Endothelial cell of umbilical vein (primary cell): ENCODE data around the gene PSMB2. TPM values are rescaled to one million over a fixed set of nuclear protein-coding genes. Genes with fewer than 3 reads are reported as not detected.

Experiments used
- BruUV-seq: library from RNA; stranded (reverse); fragments of 400-500 nt; replicated peaks from 2 replicates; lab custom pipeline; 2021; lab: Mats Ljungman, UMichigan
- CTCF ChIA-PET: fragments of 300-600, 350-600 bp; sonication (Branson Sonifier 250); formaldehyde crosslinking; loops from one replicate; lab custom pipeline; 2021; ENCODE audit warnings: antibody characterized with exemption, inconsistent platforms; lab: Charles Lee
- POLR2A ChIA-PET: fragments of 300-600, 350-600 bp; sonication (Branson Sonifier 250); formaldehyde crosslinking; loops from one replicate; lab custom pipeline; 2021; ENCODE audit warnings: antibody characterized with exemption, inconsistent platforms; lab: Charles Lee
- DNase-seq: peaks from one replicate; pipeline ENCODE4 v3.0.0-alpha.2; 2011; ENCODE audit warnings: low read depth, low spot score
- FAIRE-seq: peaks from 2 replicates; lab custom pipeline; 2011; peaks lifted over from hg19 to GRCh38; lab: Jason Lieb, UNC
- H2AFZ ChIP-seq: 2 replicates; pipeline ENCODE4 v1.6.0; 2012; ENCODE audit warnings: low read depth, low read length, control low read depth, inconsistent platforms
- H3K27ac ChIP-seq: 2 replicates; pipeline ENCODE4 v1.5.1; 2011; ENCODE audit warnings: low read depth, mild to moderate bottlenecking, control low read depth, low read length, moderate library complexity; ENCODE audit not compliant: insufficient read depth
- H3K27me3 ChIP-seq, 2 experiments: 2 replicates each; pipeline versions ENCODE4 v1.6.0 to v1.6.1; 2011; ENCODE audit warnings: low read length in 2 of 2, mixed read lengths in 1 of 2; ENCODE audit not compliant: control insufficient read depth in 2 of 2, insufficient read depth in 2 of 2
- H3K36me3 ChIP-seq, 2 experiments: 2 replicates in 1 of 2; 3 replicates in 1 of 2; pipeline ENCODE4 v1.5.1; 2011; ENCODE audit warnings: low read length in 2 of 2, mild to moderate bottlenecking in 1 of 2, moderate library complexity in 1 of 2; ENCODE audit not compliant: control insufficient read depth in 2 of 2, insufficient read depth in 2 of 2; ENCODE audit errors: extremely low read depth in 1 of 2
- H3K4me1 ChIP-seq: 3 replicates; pipeline ENCODE4 v1.5.1; 2011; ENCODE audit warnings: mild to moderate bottlenecking, low read length; ENCODE audit not compliant: control insufficient read depth, insufficient read depth; ENCODE audit errors: extremely low read depth
- H3K4me2 ChIP-seq: 2 replicates; pipeline ENCODE4 v1.6.1; 2011; ENCODE audit warnings: low read length, control low read depth, mixed read lengths; ENCODE audit not compliant: insufficient read depth
- H3K4me3 ChIP-seq, 3 experiments: fragments of 200-600 bp in 1 of 3; sonication (generic), shearing (Covaris generic) in 1 of 3; replicated peaks in 1 of 3; 2 replicates each; pipeline ENCODE4 v1.5.1; 2011 to 2016; ENCODE audit warnings: control low read depth in 3 of 3, low read length in 3 of 3, mild to moderate bottlenecking in 2 of 3, inconsistent platforms in 1 of 3, low read depth in 1 of 3, moderate library complexity in 1 of 3; ENCODE audit not compliant: insufficient read depth in 1 of 3
- H3K79me2 ChIP-seq: 2 replicates; pipeline ENCODE4 v1.6.0; 2012; ENCODE audit warnings: low read length, inconsistent platforms; ENCODE audit not compliant: control insufficient read depth, insufficient read depth
- H3K9ac ChIP-seq: replicated peaks from 2 replicates; pipeline ENCODE3; 2011; ENCODE audit warnings: low read length, control low read depth; ENCODE audit not compliant: insufficient read depth; ENCODE audit errors: extremely low read depth
- H3K9me1 ChIP-seq: replicated peaks from 3 replicates; pipeline ENCODE4 v1.6.0; 2011; ENCODE audit warnings: mild to moderate bottlenecking, low read length; ENCODE audit not compliant: control insufficient read depth, insufficient read depth; ENCODE audit errors: extremely low read depth
- H3K9me3 ChIP-seq: replicated peaks from 2 replicates; pipeline ENCODE4 v1.5.1; 2012; ENCODE audit warnings: low read length, inconsistent platforms; ENCODE audit not compliant: control insufficient read depth, insufficient read depth
- H4K20me1 ChIP-seq: replicated peaks from 2 replicates; pipeline ENCODE3; 2011; ENCODE audit warnings: mild to moderate bottlenecking, low read length; ENCODE audit not compliant: control insufficient read depth, insufficient read depth; ENCODE audit errors: extremely low read depth
- EZH2 ChIP-seq: IDR thresholded peaks from 2 replicates; pipeline ENCODE4 v1.6.1; 2012; ENCODE audit warnings: borderline replicate concordance, low read depth, mild to moderate bottlenecking, moderate library complexity, low read length, inconsistent platforms; ENCODE audit not compliant: severe bottlenecking
- FOS ChIP-seq: IDR thresholded peaks from 2 replicates; pipeline ENCODE4 v1.6.1; 2011; ENCODE audit warnings: mild to moderate bottlenecking, low read length, moderate library complexity, borderline replicate concordance; ENCODE audit not compliant: insufficient read depth
- GATA2 ChIP-seq: IDR thresholded peaks from 2 replicates; pipeline ENCODE4 v1.7.0; 2011; ENCODE audit warnings: low read depth, mild to moderate bottlenecking, moderate library complexity, mixed read lengths, low read length; ENCODE audit not compliant: insufficient read length, insufficient read depth
- MYC ChIP-seq: IDR thresholded peaks from one replicate; pipeline ENCODE4 v1.6.1; 2011; ENCODE audit warnings: mild to moderate bottlenecking, low read depth, low read length
- POLR2A ChIP-seq: IDR thresholded peaks from 2 replicates; pipeline ENCODE4 v1.6.1; 2012; ENCODE audit warnings: low read depth, mild to moderate bottlenecking, control low read depth, low read length
- POLR2AphosphoS5 ChIP-seq: IDR thresholded peaks from 2 replicates; pipeline ENCODE4 v1.6.1; 2012; ENCODE audit warnings: low read depth, mild to moderate bottlenecking, control low read depth, low read length, moderate library complexity; ENCODE audit not compliant: insufficient read depth
- dilution Hi-C: fragments of 300-500 bp; cut with MboI; formaldehyde crosslinking; loops from one replicate; pipeline ENCODE4 v1.15.0; 2019; ENCODE audit warnings: low sequenced_read_pairs; ENCODE audit not compliant: extremely low pct_ligation_motif_present
- intact Hi-C: fragments of 100-400 bp; cut with micrococcal nuclease; formaldehyde crosslinking; loops from one replicate; pipeline ENCODE4 v1.10.0; 2022
- polyA plus RNA-seq, 4 experiments: library from polyadenylated mRNA; depleted of rRNA in 3 of 4; stranded (reverse) in 3 of 4; unstranded in 1 of 4; fragments of >200 nt; gene quantifications; 2 replicates each; pipeline versions ENCODE4 v1.2.1 to v1.2.3, GENCODE V29; 2011 to 2012; ENCODE audit warnings: missing spikeins in 1 of 4
- total RNA-seq: library from RNA; stranded (reverse); gene quantifications from 2 replicates; pipeline ENCODE4 v1.2.3, GENCODE V29; 2021
- TF ChIP-seq, protein P1 (sequence below), 2 donors: IDR thresholded peaks; 1 replicate in 1 of 2; 2 replicates in 1 of 2; pipeline ENCODE4 v1.5.1; 2011; ENCODE audit warnings: low read length in 2 of 2, mild to moderate bottlenecking in 2 of 2, moderate library complexity in 2 of 2, control low read depth in 1 of 2, inconsistent platforms in 1 of 2, low read depth in 1 of 2; ENCODE audit not compliant: insufficient read depth in 1 of 2; ENCODE audit errors: extremely low read depth in 1 of 2
- TF ChIP-seq, protein P2 (sequence below): IDR thresholded peaks from 2 replicates; pipeline ENCODE4 v1.6.1; 2011; ENCODE audit not compliant: insufficient read depth, insufficient read length

PSMB2 gene
- total and polyA plus RNA-seq, 2 donors (not counting 3 experiments of a cell fraction or from before 2014, with no cell fraction given): 93.6 to 118 TPM

DNA sequence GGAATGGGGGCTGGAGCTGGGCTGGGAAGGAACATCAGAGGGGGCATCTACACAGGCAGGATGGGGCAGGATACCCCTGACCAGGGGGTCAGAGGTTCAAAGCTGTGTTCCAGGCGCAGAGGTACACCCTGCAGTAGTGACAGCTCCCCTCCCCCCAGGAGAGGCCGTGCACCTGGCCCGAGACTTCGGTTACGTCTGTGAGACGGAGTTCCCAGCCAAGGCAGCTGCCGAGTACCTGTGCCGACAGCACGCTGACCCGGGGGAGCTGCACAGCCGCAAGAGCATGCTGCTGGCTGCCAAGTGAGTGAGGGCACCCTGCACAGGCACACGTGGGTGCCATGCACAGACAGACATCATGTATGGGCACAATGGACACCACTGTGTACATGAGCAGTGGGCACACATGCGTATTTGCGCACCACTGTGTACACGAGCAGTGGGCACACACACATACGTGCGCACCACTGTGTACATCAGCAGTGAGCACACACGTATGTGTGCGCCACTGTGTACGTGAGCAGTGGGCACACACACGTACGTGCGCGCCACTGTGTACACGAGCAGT lies 50.8 kb downstream of the PSMB2 start:
- CTCF ChIA-PET: interaction anchor here (1.1 kb wide), 1 partner anchor 125 kb away, joined by 3 read pairs; no protein-coding TSS in a partner anchor
- no peaks in the 10 kb centered on the region for H3K36me3 ChIP-seq
- TF ChIP-seq, protein P1, sequence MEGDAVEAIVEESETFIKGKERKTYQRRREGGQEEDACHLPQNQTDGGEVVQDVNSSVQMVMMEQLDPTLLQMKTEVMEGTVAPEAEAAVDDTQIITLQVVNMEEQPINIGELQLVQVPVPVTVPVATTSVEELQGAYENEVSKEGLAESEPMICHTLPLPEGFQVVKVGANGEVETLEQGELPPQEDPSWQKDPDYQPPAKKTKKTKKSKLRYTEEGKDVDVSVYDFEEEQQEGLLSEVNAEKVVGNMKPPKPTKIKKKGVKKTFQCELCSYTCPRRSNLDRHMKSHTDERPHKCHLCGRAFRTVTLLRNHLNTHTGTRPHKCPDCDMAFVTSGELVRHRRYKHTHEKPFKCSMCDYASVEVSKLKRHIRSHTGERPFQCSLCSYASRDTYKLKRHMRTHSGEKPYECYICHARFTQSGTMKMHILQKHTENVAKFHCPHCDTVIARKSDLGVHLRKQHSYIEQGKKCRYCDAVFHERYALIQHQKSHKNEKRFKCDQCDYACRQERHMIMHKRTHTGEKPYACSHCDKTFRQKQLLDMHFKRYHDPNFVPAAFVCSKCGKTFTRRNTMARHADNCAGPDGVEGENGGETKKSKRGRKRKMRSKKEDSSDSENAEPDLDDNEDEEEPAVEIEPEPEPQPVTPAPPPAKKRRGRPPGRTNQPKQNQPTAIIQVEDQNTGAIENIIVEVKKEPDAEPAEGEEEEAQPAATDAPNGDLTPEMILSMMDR (IDR thresholded peaks at IDR 0.05; ENCODE audit: extremely low read depth in 1 of 2, insufficient read depth in 1 of 2, low read depth in 1 of 2, low read length in 2 of 2): no peak
- TF ChIP-seq EZH2 (no peak), POLR2AphosphoS5 (no peak), MYC (no peak), FOS (no peak), GATA2 (no peak), POLR2A (no peak)
- TF ChIP-seq, protein P2, sequence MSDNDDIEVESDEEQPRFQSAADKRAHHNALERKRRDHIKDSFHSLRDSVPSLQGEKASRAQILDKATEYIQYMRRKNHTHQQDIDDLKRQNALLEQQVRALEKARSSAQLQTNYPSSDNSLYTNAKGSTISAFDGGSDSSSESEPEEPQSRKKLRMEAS: no peak
- no peaks in the 10 kb centered on the region for H3K9me3 ChIP-seq
- no peak overlapping the region for H3K9ac ChIP-seq
- H3K27ac ChIP-seq: no peak overlapping the region
- no peaks in the 10 kb centered on the region for H3K9me1 ChIP-seq
- intact Hi-C loops (no loop called here), dilution Hi-C loops (no loop called here)
- H3K4me2 ChIP-seq: no peak overlapping the region
- H4K20me1 ChIP-seq: no peaks in the 10 kb centered on the region
- no peaks in the 10 kb centered on the region for H3K27me3 ChIP-seq
- no peak overlapping the region for H3K4me3 ChIP-seq
- DNase-seq (no peak), FAIRE-seq (no peak)
- POLR2A ChIA-PET: no interaction called here
- no peak overlapping the region for H2AFZ ChIP-seq
- H3K79me2 ChIP-seq: no peaks in the 10 kb centered on the region
- H3K4me1 ChIP-seq: no peaks in the 10 kb centered on the region
- BruUV-seq: no TSS peak
